Epithelial cell of proximal tubule (primary cell): ENCODE data around the gene PAX8. TPM values are rescaled to one million over a fixed set of nuclear protein-coding genes. Genes with fewer than 3 reads are reported as not detected.

Experiments
- DNase-seq: peaks from one replicate; pipeline ENCODE4 v3.0.0-alpha.2; 2011; ENCODE audit warnings: low read depth
- H3K4me3 ChIP-seq: 2 replicates; pipeline ENCODE4 v1.5.1; 2011; ENCODE audit warnings: low read depth, mild to moderate bottlenecking, low read length
- total RNA-seq: library from RNA; depleted of rRNA; stranded (reverse); fragments of >200 nt; gene quantifications from 2 replicates; pipeline ENCODE4 v1.2.3, GENCODE V29; 2015
- TF ChIP-seq, protein P1 (sequence below): conservative IDR thresholded peaks from 2 replicates; pipeline ENCODE4 v1.5.1; 2012; ENCODE audit warnings: low read depth, mild to moderate bottlenecking, low read length

The PAX8 gene
- total RNA-seq, 1 donor from 2014 or later, result 127 TPM

DNA sequence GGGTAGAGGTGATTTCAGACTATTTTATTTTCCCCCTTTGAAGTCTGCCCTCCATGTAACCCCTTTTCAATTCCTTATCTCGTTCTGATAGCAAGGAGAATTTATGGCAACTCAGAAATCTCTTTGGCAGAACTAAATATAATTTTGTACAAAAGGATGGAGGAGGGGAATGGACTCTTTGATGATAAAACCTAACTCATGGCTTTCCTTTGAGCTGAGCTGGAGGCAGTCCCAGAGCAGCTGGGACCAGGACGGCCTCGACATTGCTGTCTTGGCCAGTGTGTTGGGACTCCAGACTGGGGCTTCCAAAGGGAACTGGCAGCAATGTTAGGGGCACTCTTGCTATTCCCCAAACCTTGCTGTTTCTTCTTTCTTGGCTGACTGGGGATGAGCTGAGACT lies 47.7 kb downstream of the PAX8 start:
- TF ChIP-seq, protein P1, sequence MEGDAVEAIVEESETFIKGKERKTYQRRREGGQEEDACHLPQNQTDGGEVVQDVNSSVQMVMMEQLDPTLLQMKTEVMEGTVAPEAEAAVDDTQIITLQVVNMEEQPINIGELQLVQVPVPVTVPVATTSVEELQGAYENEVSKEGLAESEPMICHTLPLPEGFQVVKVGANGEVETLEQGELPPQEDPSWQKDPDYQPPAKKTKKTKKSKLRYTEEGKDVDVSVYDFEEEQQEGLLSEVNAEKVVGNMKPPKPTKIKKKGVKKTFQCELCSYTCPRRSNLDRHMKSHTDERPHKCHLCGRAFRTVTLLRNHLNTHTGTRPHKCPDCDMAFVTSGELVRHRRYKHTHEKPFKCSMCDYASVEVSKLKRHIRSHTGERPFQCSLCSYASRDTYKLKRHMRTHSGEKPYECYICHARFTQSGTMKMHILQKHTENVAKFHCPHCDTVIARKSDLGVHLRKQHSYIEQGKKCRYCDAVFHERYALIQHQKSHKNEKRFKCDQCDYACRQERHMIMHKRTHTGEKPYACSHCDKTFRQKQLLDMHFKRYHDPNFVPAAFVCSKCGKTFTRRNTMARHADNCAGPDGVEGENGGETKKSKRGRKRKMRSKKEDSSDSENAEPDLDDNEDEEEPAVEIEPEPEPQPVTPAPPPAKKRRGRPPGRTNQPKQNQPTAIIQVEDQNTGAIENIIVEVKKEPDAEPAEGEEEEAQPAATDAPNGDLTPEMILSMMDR, result no peak
- no peak for DNase-seq
- H3K4me3 ChIP-seq, result no peak overlapping the region

DNA sequence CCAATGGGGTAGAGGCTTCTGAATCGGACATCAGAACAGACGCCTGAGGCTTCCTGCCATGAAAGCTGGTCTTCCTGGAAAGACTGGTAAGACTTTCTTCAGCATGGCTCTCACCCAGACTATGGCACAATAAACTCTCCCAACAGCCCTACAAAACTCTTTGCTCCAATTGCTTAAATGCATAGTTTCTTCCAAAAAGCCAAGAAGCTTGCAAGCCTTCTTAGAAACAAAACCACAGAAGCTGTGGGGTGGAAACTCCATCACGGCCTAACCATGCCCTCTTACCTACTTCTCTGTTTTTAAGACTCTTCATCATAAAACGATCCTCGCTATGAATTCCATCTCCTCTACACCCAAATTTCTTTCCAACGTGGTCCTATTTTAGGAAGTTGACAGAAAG lies 48.2 kb downstream of the PAX8 start:
- no peak for DNase-seq
- TF ChIP-seq, protein P1, result no peak

DNA sequence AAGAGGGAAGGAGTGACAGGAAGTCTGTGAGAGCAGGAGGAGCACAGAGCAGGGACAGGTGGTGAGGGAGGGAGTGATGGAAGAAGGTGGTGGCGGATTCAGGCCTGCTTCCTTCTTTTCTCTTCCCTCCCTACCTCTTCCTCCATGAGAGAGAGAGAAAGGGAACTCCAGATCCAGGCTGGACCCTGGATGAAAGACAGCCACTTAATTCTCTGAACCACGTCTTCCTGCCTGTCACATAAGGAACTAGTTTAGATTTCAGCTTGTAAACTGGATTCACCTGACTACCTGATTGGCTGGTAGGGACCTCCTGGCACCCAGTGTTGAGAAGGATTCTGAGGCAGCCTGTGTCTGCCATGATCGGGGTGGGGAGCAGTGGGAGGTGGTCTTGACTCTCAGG lies 48.9 kb downstream of the PAX8 start:
- TF ChIP-seq, protein P1, result no peak
- no peak overlapping the region for H3K4me3 ChIP-seq
- no peak for DNase-seq

More for the DNA sequence above, 48.2 kb downstream of the PAX8 start:
- no peak overlapping the region for H3K4me3 ChIP-seq

DNA sequence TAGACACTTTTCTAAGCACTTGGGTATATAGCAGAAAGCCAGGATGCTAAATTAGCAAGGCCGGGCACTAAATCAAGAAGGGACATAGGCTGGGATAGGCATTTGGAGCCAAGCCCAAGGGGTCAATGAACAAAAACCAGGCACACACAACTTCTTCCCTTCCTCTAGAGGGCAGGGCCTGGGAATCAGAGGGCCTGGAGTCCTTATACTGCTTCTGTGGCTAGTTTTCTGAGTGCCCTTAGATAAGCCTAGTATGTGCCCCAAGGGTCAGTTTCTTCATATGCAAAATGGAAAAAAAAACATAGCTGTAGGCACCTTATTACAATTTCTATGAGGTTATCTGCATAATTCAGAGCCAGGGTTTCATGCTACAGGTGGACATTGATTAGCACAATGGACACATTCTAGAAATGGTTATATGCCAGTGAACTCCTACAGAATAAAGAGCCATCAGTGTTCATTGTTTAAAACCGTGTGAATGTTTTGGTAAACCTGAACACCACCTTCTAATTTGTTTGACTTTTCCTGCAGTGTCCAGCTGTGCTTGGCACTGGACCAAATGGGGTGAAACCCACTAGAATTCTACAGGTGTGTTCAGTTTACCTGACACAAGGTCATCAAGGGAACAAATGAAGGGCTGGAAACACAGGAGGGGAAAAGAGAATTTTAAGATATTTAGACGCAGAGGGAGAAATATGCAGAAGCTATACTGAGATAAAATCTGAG lies 49.6 kb downstream of the PAX8 start:
- no peak overlapping the region for H3K4me3 ChIP-seq
- TF ChIP-seq, protein P1, result peak; percentile 32
- DNase-seq, result no peak

DNA sequence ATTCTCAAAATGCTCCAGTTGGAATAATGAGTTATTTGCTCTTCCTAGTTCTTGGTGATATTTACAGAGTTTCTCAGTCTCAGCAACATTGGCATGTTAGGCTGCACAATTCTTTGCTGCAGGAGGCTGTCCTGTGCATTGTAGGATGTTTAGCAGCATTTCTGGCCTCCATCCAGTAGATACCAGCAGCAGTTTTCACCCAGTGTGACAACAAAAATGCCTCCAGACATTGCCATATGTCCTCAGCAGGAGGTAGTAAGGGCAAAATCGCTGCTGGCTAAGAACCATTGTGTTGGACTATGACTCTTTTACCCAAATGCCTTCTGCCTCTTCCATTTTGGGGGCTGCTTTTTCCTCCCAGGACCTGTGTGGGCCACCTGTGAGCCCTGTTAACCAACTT lies 50.4 kb downstream of the PAX8 start:
- no peak for DNase-seq
- no peak overlapping the region for H3K4me3 ChIP-seq
- TF ChIP-seq, protein P1, result no peak

DNA sequence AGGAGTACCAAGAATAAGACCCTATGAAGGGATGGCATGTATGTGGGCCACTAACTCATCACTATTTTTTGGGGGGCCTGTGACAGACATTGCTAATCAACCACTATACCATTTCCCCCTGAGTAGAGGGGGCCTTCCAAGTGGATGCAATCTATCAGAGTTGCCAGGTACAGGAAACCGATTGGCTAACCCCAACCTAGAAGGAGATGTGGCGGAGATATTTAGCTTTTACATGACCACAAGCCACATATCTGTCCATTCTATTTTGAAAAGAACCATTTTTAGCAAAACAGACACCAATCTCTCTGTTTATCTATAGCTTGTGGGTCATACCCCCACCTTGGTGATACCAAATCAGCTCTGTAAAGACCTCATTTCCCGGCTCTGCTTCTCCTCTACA lies 51.0 kb downstream of the PAX8 start:
- H3K4me3 ChIP-seq, result no peak overlapping the region
- DNase-seq, result no peak
- TF ChIP-seq, protein P1, result no peak

DNA sequence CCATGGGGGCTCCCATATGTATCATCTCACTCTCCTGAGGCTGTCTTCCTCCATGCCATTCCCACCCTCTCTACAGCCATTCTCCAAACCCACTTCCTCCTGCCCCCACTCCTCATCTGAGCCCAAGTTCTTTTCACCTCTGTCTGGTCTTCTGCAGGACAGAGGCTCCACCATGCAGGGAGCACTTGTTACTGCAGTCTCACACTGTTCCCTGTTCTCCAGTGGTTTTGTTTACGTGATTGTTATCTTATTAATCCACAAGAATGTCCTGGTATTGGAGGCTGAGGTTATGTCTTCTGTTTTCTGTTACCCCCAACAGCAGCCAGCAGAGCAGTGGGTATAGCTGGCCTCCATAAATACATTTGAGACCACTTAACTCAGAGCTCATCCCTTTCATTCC lies 51.4 kb downstream of the PAX8 start:
- TF ChIP-seq, protein P1, result peak; percentile 28
- no peak for DNase-seq

More for the DNA sequence above, 51.4 kb downstream of the PAX8 start:
- no peak overlapping the region for H3K4me3 ChIP-seq
